SHP77 treated with DMSO at 0.1 percent for 48 hours (cell line): ENCODE results near the gene OGFOD1.

Source experiments
- DNase-seq: peaks from one replicate; lab custom pipeline; 2025; lab: John Stamatoyannopoulos, UW

Gene OGFOD1

DNA sequence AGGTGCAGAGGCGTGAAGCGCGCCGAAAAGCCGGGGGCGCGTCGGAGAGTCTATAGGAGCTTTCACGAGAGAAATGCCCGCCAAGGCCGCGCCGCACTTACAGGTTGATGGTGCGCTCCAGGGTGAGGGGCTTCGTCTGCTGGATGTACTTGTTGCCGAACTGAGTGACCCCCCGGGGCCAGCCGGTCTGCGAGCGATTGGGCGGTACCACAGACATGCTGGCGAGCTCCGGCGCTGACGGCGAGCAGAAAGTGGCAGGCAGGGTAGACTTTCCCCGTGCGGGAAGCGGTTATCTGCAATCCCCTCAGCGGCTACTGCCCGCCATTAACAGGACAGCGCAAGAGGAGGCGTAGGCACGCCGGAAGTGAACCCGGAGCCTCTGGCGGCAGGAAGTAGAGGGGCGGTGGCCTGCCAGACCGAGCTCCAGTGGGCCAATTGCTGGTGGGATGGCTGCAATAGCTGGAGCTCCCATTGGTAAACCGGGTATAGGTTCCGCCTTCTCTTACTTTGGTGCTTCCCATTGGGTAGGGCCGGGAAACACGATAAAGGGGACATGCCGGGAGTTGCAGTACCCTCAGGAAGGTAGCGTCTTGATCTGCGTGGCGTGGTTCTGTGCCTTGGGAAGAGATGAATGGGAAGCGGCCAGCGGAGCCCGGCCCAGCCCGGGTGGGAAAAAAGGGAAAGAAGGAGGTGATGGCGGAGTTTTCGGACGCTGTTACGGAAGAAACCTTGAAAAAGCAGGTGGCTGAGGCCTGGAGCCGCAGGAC lies at the start of gene OGFOD1, which contains the start of gene NUDT21:
Gene OGFOD1 (plus strand): TSS at position 569 of the 767 bp plus-strand sequence. CDS start 59 bp downstream, at position 628.
Gene NUDT21 (minus strand): TSS at position 347 of the 767 bp plus-strand sequence. CDS start 130 bp downstream, at position 217.
- DNase-seq: peak; percentile 95

DNA sequence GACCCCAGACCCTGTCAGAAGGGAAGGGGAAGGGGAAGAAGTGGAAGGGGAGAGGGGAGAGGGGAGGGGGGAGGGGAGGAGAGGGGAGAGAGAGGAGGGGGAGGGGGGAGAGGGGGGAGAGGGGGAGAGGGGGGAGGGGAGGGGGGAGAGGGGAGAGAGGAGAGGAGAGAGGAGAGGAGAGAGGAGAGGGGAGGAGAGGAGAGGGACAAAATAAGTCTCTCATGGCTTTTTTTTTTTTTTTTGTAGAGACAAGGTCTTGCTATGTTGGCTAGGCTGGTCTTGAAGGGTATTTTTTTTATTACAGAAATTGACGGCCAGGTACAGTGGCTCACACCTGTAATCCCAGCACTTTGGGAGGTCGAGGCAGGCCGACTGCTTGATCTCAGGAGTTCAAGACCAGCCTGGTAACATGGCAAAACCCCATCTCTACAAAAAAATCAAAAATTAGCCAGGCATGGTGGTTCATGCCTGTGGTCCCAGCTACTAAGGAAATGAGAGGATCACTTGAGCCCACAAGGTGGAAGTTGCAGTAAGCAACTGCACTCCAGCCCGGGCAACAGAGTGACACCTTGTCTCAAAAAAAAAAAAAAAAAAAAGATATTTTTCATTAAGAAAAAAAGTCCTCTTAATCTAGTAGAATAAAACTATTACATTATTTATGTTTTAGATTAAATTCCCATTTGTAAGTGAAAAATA lies 45.2 kb upstream of the OGFOD1 start:
- no peak for DNase-seq

DNA sequence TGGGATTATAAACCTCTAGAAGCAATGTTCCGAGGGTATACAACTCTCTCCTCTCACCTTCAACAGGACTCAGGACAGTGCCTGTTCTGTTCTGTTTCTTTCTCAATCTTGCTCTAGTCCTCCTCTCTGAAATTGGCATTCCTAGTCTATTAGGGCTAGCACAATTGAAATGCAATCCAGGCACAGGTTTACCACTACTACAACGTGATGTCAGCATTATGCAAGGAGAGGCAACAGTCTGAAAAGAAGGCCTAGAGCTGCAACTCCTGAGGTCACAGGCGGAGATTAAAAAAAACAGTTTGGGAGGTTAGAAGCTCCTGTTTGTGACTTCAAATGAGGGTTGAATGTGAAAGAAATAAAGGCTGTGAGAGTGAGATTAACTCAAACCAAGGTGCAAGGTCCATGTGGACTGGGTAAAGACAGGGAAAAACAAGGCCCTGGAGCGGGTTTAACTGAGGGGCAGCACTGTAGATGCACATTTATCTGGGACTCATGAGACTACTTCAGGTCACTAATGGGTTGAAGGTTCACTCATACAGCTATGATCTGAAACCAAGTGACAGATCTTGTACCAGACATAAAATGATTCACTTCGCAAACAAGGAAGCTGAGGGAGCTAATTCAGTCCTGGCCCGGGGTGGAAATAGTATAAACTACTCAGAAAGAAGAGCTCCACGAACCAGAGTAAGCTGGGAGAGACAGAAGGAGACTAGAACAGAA lies 42.8 kb upstream of the OGFOD1 start:
- DNase-seq: no peak

DNA sequence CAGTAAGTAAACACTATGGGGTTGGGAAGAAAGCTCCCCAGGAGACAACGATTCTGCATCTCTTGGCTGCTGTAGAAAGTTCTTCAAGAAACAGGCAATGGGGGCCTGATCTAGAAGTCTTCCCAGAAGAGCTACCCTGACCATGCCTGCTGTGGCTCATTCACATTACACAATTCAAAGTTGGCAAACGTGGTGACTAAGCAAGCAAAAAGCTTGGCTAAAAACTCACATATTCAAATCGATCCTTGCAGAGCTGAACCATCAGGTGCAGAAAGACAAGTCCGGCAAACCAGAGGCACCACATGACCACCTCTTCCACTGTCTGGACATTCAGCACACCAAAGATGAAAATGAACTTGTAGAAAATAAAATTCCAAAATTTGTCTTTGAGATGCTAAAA lies 42.2 kb upstream of the OGFOD1 start:
- DNase-seq: no peak

DNA sequence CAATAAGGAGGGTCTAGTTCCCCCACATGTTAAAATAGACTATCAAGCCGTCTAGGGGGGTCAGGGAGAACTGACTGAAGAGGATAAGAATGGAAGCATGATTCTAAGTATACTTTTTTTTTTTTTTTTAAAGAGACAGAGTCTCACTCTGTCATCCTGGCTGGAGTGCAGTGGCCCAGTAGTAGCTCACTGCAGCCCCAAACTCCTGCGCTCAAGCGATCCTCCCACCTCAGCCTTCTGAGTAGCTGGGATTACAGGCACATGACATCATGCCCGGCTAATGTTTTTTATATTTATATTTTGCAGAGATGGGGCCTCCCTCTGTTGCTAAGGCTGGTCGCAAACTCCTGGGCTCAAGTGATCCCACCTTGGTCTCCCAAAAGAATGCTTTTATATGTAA lies 40.2 kb upstream of the OGFOD1 start:
- DNase-seq: no peak

DNA sequence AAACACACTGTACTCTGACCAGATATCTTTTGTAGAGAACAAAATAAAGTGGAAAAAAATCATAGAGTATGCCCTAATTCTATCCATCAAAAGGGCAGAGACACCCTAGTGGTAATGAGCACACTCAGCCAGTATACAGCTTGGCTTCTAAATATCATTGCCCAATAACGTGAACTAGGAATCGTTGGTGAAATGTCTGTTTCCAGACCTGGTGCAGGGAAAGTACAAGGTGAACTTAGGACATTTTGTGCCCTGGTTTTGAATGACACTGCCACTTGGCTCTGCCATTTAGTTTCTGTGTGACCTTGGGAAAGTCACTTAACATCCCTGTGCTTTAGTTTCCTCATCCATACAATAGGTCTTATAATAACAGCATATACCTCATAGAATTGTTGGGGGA lies 39.7 kb upstream of the OGFOD1 start:
- DNase-seq: no peak

DNA sequence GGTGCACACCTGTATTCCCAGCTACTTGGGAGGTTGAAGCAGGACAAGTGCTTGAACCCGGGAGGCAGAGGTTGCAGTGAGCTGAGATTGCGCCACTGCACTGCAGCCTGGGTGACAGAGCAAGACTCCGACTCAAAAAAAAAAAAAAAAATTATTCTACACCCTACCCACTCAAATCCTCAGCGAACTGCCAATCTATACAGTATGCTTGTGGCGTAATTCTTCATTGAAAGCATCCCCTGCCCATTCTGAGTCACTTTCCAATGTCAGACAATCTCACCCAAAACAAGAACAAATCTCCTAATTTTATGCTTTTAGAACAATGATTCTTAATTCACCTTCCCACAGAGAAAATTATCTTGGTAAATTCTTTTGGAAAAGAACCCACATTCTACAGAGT lies 38.0 kb upstream of the OGFOD1 start:
- DNase-seq: no peak

DNA sequence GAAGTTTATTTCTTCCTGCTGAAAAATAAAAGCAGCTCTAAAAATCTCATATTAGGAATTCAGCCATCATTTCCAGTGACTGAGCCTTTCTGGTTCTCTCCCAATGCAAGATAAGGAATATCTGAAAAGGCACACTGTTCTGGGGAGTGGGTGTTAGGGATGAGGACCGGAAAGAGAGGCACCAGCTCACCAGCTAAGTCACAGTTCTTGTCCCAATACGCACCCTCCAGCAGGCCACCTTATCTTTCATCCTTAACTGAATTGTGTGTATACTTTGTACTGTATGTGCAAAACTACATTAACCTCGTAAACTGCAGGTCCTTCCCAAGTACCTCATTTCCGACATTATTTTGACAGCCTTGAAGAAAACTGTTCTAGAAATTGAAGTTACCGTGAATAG lies 37.0 kb upstream of the OGFOD1 start:
- no peak for DNase-seq

DNA sequence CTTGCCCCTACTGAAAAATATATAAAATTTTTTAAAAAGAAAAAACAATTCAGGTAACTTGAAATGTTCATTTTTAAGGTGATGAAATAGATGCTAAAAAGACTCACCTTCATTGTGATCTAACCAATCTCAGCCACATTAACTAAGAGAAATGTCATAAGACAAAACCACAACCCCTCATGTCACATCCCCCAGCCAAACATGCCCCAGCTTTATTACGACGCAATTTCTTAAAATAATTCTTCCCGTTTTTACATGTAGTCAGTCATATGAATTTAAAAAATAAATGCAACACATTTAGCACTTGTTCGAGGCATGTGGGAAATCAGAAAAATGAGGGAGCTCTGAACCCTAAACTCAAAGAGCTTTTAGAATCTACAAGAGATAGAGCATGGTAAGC lies 35.5 kb upstream of the OGFOD1 start:
- no peak for DNase-seq

DNA sequence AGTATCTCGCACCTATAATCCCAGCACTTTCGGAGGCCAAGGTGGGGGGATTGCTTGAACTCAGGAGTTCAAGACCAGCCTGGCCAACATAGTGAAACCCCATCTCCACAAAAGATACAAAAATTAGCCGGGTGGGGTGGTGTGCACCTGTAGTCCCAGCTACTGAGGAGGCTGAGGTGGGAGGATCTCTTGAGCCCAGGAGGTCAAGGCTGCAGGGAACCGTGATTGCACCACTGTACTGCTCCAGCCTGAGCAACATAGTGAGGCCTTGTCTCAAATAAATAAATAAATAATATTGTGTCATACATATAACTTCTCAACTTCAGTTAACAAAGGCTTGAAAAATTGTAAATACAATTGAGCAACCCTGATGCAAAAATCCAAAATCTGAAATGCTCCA lies 34.2 kb upstream of the OGFOD1 start:
- no peak for DNase-seq

DNA sequence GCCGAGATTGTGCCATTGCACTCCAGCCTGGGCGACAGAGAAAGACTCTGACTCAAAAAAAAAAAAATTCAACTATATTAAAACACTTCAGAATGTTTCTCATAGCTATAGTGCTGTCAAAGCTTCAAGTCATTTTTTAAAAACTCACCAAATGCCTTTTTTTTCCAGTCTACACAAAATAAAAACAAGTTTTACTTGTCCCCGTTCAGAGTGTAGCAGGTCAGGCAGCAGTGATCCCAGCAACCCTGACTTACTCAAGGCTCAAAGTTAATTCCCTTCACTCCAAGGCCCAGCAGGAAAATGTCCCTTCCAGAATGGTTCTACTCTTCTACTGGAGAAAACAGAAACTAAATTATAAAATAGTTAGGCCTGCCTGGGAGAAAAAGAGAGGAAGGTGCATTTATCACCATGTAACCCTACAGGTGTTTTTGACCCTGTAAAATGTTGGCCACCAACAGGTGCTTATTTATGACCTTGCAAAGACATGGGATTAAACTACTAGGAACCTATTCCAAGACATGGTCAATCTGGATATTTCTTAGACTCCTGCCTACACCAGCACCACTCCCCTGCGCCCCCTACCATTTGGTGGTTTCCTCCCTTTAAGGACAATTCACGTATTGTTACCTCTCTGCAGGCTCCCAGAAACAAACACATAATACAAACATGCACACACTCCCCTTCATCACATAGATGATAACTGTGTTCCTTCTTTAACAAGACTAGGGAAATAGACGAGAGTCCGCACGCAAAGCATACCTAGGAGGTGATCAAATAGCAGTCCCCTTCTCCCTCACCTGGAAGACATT lies 31.4 kb upstream of the OGFOD1 start:
- no peak for DNase-seq

DNA sequence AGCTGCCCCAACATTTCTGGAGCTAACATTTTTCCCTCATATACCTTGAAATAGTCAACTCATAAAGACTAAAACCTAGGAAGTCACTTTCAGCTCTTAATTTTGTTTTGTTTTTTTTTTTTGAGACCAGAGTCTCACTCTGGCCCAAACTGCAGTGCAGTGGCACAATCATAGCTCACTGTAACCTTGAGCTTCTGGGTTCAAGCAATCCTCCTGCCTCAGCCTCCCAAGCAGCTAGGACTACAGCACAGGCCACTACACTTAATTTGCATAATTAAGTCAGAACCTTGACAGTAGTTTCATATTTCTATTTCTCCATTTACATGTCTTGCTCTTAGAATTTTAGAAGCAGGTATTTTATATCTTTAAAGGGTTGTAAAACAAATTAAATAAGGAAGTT lies 30.7 kb upstream of the OGFOD1 start:
- DNase-seq: no peak

DNA sequence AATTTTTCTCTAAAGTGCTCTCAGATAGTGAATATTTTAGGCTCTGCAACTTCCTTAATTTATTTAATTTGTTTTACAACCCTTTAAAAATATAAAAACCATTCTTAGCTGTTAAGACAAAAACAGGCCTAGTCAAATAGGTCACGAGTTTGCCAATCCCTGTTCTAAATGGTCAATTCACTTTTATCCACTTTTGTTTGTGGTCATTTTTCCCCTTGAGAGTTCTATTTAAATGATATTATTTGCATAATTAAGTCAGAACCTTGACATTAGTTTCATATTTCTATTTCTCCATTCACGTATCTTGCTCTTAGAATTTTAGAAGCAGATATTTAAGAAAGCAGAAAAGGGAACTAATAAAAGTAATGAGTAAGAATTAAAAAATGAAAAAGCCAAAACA lies 30.0 kb upstream of the OGFOD1 start:
- no peak for DNase-seq

DNA sequence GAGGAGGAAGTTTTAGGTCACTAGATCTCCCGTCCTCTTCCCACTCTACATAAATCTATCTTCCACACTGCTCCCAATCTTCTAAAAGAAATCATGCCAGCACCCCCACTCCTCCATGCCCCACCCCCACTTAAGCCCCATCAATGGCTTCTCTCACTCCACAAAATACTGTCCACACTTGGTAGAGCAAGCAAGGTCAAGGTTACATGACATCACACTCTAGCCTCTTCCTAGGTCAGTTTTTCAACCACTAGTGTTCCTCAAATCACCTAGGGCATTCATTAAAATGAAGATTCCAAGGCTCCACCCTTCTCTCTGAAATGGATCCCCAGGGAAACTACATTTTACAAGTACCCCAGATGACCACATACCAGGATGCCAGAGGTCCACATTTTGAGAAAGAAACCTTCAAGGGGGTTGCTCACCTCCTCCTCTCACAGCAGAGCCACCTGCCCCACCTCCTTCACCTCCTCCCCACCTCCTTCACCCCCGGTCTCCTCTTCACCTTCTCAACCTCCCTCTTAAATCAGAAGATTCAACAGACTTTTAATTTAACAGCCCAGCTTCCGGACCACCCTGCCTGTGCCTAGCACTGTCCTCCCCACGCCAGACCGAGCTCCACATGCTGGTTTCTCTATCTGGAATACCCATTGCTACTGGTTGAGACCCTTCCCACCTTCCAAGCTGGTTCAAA lies 29.2 kb upstream of the OGFOD1 start:
- DNase-seq: no peak

DNA sequence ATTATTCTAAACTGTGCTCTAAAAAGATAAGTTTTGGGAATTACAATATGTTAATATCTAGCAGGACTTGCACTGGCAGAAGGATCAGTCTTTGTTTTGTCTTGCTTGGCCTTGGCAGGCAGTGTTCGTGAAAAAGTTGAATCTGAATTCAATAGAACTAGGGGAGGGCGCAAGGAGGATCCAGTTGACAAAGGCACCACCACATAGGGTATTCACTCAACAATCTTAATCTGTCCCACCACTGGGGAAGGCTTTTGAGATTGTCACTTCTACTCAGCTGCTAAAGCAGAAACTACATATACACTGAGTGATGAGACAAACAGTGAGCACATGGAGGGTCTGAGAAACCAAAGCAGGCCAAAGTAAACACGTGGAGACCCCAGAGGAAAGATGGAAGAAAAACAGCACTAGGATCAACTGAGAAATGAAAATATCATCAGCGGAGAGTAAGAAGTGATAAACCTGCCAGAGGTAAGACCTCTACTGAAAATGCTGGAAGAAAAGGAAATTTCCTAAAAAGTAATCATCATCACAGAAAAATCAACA lies 28.4 kb upstream of the OGFOD1 start:
- DNase-seq: no peak

DNA sequence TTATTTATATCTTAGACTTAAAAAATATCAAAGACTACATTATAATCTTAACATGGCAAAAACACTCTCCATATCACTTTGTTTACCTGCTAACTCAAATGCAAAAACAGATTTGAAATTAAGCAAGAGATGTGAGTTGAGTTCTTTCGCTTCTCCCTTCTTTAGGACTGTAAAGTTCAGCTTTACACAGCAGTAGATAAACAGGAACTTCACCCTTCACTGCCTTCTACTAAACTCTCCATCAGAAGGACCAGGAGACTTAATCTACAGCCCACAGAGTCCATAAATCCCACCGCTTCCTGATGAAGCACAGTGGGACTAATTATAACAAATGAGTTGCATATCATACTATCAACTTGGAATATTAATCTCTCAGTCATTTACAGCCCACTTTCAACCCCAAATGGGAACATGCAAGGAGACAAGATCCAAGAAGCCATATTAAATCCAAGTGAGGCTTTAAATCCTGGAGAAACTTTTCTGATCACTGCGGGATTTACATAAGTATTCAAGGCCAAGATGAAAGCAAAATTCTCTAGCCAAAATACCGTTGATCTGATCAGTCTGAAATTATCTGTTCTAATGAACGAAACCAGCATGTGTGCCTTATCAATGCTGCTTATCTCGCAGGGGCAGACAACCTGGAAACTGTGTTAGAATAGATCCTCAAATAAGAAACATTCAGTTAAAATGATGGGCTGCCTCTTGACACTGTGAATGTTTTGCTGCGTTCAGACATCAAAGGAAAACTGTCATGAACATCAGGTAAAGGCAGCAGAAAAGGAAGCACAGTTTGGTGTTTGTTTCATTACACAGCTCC lies 27.6 kb upstream of the OGFOD1 start:
- DNase-seq: no peak

DNA sequence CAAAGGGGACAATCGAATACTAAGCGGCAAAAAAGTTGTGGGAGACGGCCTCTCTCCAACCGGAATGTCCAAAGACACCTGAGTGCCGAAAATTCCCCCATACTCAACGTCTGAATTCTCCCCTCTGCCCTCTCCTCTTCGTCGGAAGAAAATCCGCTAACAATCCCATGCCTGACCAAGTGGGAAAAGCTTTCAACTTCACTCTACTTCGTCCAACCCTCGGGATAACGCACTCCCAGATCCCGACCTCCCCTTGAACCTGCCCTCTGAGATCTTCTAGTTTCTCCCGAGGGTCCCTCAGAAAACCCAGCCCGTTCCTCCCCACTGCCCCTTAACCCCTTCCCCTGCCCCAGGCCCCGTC lies 27.0 kb upstream of the OGFOD1 start:
- DNase-seq: no peak

DNA sequence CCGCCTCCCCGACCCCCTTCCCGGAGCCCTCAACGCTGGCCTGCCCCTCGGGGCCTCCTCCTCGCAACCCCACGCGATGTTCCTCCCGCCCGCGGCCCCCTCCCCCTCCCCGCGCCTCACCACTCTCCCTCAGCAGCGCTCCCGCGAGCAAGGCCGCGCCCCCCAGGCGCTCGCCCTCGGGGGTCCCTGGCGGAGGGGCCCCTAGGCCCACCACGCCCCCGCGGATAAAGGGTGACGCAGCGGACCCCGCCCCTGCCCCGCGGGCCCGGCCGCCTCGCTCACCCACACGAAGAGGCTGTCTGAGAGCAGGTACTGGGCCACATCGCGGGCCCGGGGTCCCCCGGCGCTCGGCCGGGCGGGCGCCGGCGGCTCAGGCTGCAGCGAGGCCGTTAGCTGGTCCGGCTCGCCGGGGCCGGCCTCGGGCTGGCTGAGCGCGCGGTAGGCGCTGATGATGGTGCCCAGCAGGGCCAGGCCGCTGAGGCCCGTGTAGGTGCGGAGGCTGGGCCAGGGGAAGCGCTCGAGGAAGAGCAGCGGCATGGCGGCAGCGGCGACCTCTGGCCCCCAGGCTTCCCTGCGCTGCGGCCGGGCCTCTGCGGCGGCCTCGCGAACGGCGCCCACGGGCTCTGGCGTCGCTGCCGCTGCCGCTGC lies 26.4 kb upstream of the OGFOD1 start:
- DNase-seq: no peak

DNA sequence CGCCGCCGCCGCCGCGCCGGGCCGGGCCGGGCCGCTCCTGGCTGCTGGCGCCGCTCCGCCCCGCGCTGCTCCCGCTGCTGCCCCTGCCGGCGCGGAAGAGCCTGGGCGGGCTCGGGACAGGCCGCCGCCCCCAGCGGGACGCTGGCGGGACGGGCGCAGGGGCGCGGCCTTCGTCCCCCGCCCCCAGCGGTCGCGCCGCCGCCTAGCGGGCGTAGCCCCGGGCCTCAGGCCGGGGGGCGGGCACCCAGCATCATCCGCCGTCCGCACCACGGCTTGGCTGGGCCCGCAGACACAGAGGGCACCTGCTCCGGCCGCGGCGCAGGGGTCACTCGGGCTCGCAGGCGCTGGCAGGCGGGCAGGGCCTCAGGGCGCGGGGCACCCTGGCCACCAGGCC lies 25.9 kb upstream of the OGFOD1 start, which contains the start of gene AMFR:
Gene AMFR (minus strand): TSS at position 107 of the 394 bp plus-strand sequence. CDS start 218 bp downstream, outside the sequence.
- peak; percentile 18 for DNase-seq

DNA sequence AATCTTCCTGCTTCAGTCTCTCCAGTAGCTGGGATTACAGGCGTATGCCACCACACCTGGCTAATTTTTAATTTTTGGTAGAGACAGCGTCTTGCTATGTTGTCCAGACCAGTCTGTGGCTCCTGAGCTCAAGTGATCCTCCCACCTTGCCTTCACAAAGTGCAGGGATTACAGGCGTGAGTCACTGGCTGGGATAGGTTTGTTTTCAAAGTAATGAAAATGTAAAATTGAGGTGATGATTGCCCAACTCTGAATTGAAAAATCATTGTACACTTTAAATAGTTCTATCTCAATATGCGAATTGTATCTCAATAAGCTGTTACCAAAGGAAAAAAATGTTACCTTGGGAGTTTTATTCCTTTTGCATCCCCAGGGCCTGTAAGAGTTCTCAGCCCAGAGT lies 24.8 kb upstream of the OGFOD1 start:
- no peak for DNase-seq
